ENCODE results near the gene IRS1. TPM values are rescaled to one million over a fixed set of nuclear protein-coding genes. Genes with fewer than 3 reads are reported as not detected.

IRS1 gene
- total and polyA plus RNA-seq, 2 of the 4 experiments (the other 2 are of a cell fraction): 21.1 to 37.1 TPM

GRCh38 chr2:226818930-226819329 lies 19.3 kb upstream of the IRS1 start:
- ChIA-PET CTCF (no interaction called here), POLR2A (ENCODE audit: unreplicated experiment) (no interaction called here)
- no peak overlapping the region for H3K56ac ChIP-seq (ENCODE audit: extremely low read depth, insufficient read depth, low read length)
- no peak overlapping the region for H3K4me3 ChIP-seq (ENCODE audit: insufficient read depth, low read depth, low read length)
- no peak overlapping the region for H4K8ac ChIP-seq (ENCODE audit: low read depth in 2 of 2, low read length in 2 of 2)
- DNase-seq (no peak), ATAC-seq (ENCODE audit: low read depth) (no peak)
- H3K27ac ChIP-seq (ENCODE audit: insufficient read depth, low read length): no peak overlapping the region
- H2AK5ac ChIP-seq (ENCODE audit: low read depth, low read length): no peak overlapping the region
- no peak overlapping the region for H3K9ac ChIP-seq (ENCODE audit: low read depth, low read length)
- H3K9me3 ChIP-seq (ENCODE audit: control insufficient read depth, insufficient read depth, low read length): peaks cover 2% of the 10 kb centered on the region
- no peak overlapping the region for H2BK5ac ChIP-seq (ENCODE audit: low read depth, low read length, poor library complexity, severe bottlenecking)
- no TSS peak for BruUV-seq (replicated peaks)
- no peaks in the 10 kb centered on the region for H3K4me1 ChIP-seq (ENCODE audit: control insufficient read depth, insufficient read depth, low read length)
- no peaks in the 10 kb centered on the region for H3K36me3 ChIP-seq (ENCODE audit: control insufficient read depth, insufficient read depth, low read length)
- no peak overlapping the region for H2BK20ac ChIP-seq (ENCODE audit: low read depth, low read length)
- H3K9me1 ChIP-seq (ENCODE audit: insufficient read depth, low read length): no peaks in the 10 kb centered on the region
- in situ Hi-C loops (cut with MboI; ENCODE audit: low sequenced_read_pairs): loop anchor here (10.0 kb wide), 1 partner anchor 276 kb away; no protein-coding TSS in a partner anchor
- no peak overlapping the region for H2AFZ ChIP-seq (replicated peaks; ENCODE audit: low read length, poor library complexity)
- H2BK15ac ChIP-seq (ENCODE audit: low read depth, low read length): no peak overlapping the region
- no peak overlapping the region for H3K14ac ChIP-seq (replicated peaks; ENCODE audit: low read depth, low read length)
- H3K27me3 ChIP-seq (ENCODE audit: control insufficient read depth, insufficient read depth, low read length): no peaks in the 10 kb centered on the region
- H3K18ac ChIP-seq (ENCODE audit: low read depth, low read length): no peak overlapping the region
- no peak overlapping the region for H3K4me2 ChIP-seq (ENCODE audit: low read depth, low read length)
- H2AK9ac ChIP-seq (replicated peaks; ENCODE audit: low read depth, low read length, poor library complexity): no peak overlapping the region
- H4K20me1 ChIP-seq (ENCODE audit: insufficient read depth, low read length): no peaks in the 10 kb centered on the region
- TF ChIP-seq RAD21 (IDR thresholded peaks at IDR 0.05; ENCODE audit: low read length): no peak
- no peak for TF ChIP-seq POLR2A (IDR thresholded peaks at IDR 0.05; ENCODE audit: low read depth, low read length)
- no peak for TF ChIP-seq RCOR1 (IDR thresholded peaks at IDR 0.05; ENCODE audit: insufficient replicate concordance, low read length)
- TF ChIP-seq ELK1 (IDR thresholded peaks at IDR 0.05; ENCODE audit: borderline replicate concordance, low read depth, low read length): no peak
- TF ChIP-seq NFE2L2 (IDR thresholded peaks at IDR 0.05; ENCODE audit: low read depth, low read length): no peak
- no peak for TF ChIP-seq MAZ (IDR thresholded peaks at IDR 0.05; ENCODE audit: borderline replicate concordance, low read depth, low read length)
- no peak for TF ChIP-seq MXI1 (IDR thresholded peaks at IDR 0.05; ENCODE audit: borderline replicate concordance, low read depth, low read length)
- no peak for TF ChIP-seq RFX5 (IDR thresholded peaks at IDR 0.05; ENCODE audit: low read depth, low read length)
- TF ChIP-seq BHLHE40 (IDR thresholded peaks at IDR 0.05; ENCODE audit: low read depth, low read length): no peak
- no peak overlapping the region for H2BK120ac ChIP-seq (ENCODE audit: low read depth, low read length)
- H3K4ac ChIP-seq (ENCODE audit: low read depth, low read length): no peak overlapping the region
- no peaks in the 10 kb centered on the region for H3K79me1 ChIP-seq (ENCODE audit: low read depth in 1 of 2, low read length in 2 of 2)
- no CpG with 5 or more reads among the region's 3 CpGs for WGBS, 2 experiments (ENCODE audit: extremely low coverage in 2 of 2, insufficient read length in 1 of 2)
- H3K23ac ChIP-seq (ENCODE audit: low read depth, low read length): no peak overlapping the region
- no peak overlapping the region for H4K91ac ChIP-seq (ENCODE audit: insufficient read depth, low read depth, low read length)
- dilution Hi-C loops (cut with HindIII; ENCODE audit: low sequenced_read_pairs, unreplicated experiment): no loop called here
- H4K5ac ChIP-seq (ENCODE audit: low read depth, low read length): no peak overlapping the region
- intact Hi-C loops (cut with micrococcal nuclease): no loop called here

Data from IMR-90 (cell line).